Liver (tissue), 3 donors: Measurements from ENCODE around the gene WWOX.

ENCODE experiments used
- CTCF ChIP-seq: fragments of 150-350 bp; IDR thresholded peaks from 2 replicates; pipeline ENCODE4 v1.5.1; 2017; ENCODE audit warnings: improper control_type of control experiment, low read depth, low read length; ENCODE audit not compliant: missing input control
- HNF4G ChIP-seq: IDR thresholded peaks from 2 replicates; pipeline ENCODE4 v1.6.1; 2016; ENCODE audit warnings: antibody characterized with exemption
- JUND ChIP-seq, 2 donors: IDR thresholded peaks; 2 replicates each; pipeline ENCODE4 v1.6.1; 2016; ENCODE audit warnings: antibody characterized with exemption in 2 of 2
- MAX ChIP-seq: IDR thresholded peaks from 2 replicates; pipeline ENCODE4 v1.6.1; 2016; ENCODE audit warnings: antibody characterized with exemption
- NR2F2 ChIP-seq: IDR thresholded peaks from 2 replicates; pipeline ENCODE4 v1.6.1; 2016; ENCODE audit warnings: antibody characterized with exemption
- TAF1 ChIP-seq: conservative IDR thresholded peaks from 2 replicates; pipeline ENCODE4 v1.6.1; 2016; ENCODE audit warnings: antibody characterized with exemption, mild to moderate bottlenecking
- YY1 ChIP-seq: IDR thresholded peaks from 2 replicates; pipeline ENCODE4 v1.6.1; 2016; ENCODE audit warnings: antibody characterized with exemption, mild to moderate bottlenecking
- TF ChIP-seq, protein P1 (sequence below): IDR thresholded peaks from 2 replicates; pipeline ENCODE4 v1.6.1; 2016; ENCODE audit warnings: antibody characterized with exemption
- TF ChIP-seq, protein P2 (sequence below): IDR thresholded peaks from 2 replicates; pipeline ENCODE4 v1.6.1; 2016; ENCODE audit warnings: antibody characterized with exemption
- TF ChIP-seq, protein P3 (sequence below): IDR thresholded peaks from 2 replicates; pipeline ENCODE4 v1.6.1; 2016; ENCODE audit warnings: antibody characterized with exemption, mild to moderate bottlenecking
- donor health status: healthy.
- donor health status: healthy.

DNA sequence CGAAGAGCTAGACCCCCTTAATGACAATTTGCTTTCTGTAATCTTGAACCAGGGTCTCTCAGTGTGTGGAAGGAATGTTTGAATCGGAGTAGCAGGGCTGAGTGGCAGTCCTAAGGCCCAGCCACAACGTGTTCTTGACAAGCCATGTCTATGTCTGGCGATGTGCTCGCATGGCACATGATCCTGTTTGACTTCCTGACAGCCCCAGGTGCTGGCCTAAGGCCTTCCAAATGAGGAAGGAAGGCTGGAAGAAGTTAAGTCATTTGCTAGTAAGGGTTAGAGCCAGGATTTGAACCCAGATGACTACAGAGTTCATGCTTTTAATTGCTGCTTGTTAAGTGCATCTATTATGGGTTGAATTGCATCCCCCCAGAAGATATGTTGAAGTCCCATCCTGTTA, 1014.4 kb downstream of the WWOX start:
- TF ChIP-seq CTCF, result no peak
- no peak for TF ChIP-seq JUND (IDR thresholded peaks at IDR 0.05)
- TF ChIP-seq HNF4G, result no peak
- no peak for TF ChIP-seq YY1
- TF ChIP-seq MAX, result no peak
- TF ChIP-seq, protein P1, sequence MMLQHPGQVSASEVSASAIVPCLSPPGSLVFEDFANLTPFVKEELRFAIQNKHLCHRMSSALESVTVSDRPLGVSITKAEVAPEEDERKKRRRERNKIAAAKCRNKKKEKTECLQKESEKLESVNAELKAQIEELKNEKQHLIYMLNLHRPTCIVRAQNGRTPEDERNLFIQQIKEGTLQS, result no peak
- no peak for TF ChIP-seq TAF1
- TF ChIP-seq NR2F2, result no peak
- TF ChIP-seq, protein P2, sequence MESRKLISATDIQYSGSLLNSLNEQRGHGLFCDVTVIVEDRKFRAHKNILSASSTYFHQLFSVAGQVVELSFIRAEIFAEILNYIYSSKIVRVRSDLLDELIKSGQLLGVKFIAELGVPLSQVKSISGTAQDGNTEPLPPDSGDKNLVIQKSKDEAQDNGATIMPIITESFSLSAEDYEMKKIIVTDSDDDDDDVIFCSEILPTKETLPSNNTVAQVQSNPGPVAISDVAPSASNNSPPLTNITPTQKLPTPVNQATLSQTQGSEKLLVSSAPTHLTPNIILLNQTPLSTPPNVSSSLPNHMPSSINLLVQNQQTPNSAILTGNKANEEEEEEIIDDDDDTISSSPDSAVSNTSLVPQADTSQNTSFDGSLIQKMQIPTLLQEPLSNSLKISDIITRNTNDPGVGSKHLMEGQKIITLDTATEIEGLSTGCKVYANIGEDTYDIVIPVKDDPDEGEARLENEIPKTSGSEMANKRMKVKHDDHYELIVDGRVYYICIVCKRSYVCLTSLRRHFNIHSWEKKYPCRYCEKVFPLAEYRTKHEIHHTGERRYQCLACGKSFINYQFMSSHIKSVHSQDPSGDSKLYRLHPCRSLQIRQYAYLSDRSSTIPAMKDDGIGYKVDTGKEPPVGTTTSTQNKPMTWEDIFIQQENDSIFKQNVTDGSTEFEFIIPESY, result no peak
- TF ChIP-seq, protein P3, sequence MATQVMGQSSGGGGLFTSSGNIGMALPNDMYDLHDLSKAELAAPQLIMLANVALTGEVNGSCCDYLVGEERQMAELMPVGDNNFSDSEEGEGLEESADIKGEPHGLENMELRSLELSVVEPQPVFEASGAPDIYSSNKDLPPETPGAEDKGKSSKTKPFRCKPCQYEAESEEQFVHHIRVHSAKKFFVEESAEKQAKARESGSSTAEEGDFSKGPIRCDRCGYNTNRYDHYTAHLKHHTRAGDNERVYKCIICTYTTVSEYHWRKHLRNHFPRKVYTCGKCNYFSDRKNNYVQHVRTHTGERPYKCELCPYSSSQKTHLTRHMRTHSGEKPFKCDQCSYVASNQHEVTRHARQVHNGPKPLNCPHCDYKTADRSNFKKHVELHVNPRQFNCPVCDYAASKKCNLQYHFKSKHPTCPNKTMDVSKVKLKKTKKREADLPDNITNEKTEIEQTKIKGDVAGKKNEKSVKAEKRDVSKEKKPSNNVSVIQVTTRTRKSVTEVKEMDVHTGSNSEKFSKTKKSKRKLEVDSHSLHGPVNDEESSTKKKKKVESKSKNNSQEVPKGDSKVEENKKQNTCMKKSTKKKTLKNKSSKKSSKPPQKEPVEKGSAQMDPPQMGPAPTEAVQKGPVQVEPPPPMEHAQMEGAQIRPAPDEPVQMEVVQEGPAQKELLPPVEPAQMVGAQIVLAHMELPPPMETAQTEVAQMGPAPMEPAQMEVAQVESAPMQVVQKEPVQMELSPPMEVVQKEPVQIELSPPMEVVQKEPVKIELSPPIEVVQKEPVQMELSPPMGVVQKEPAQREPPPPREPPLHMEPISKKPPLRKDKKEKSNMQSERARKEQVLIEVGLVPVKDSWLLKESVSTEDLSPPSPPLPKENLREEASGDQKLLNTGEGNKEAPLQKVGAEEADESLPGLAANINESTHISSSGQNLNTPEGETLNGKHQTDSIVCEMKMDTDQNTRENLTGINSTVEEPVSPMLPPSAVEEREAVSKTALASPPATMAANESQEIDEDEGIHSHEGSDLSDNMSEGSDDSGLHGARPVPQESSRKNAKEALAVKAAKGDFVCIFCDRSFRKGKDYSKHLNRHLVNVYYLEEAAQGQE, result no peak
